ENCODE results near the gene MYG1. TPM values are rescaled to one million over a fixed set of nuclear protein-coding genes. Genes with fewer than 3 reads are reported as not detected.

The MYG1 gene
- total RNA-seq, 2 experiments from 2014 or later = 30.9 to 33.8 TPM

- no peak overlapping the region for H3K4me3 ChIP-seq (ENCODE audit: low read length)
- DNase-seq (peak; percentile 73 to 94 (median 82)), ATAC-seq (ENCODE audit: poor library complexity) (peak; percentile 100)
- intact Hi-C loops (cut with DNase I, micrococcal nuclease) = loop anchor here (1.0 to 2.0 kb wide), 4 partner anchors 30 to 156 kb away; no protein-coding TSS in a partner anchor
- no peaks in the 10 kb centered on the region for H3K27me3 ChIP-seq (ENCODE audit: control insufficient read depth in 1 of 2, insufficient read depth in 2 of 2, low read length in 2 of 2)
- ChIA-PET POLR2A (interaction anchor here (0.6 to 2.8 kb wide), 10 partner anchors 27 to 156 kb away, joined by 3 to 17 read pairs (median 6); partner anchors contain the start of genes AAAS, SP1 and TARBP2), CTCF (interaction anchor here (0.6 to 4.3 kb wide), 23 partner anchors 9 to 158 kb away, joined by 3 to 44 read pairs (median 4); partner anchors contain the start of genes AAAS, NPFF, PFDN5 and SP1)
- no peak overlapping the region for H3K4me3 Mint-ChIP-seq
- H3K4me1 ChIP-seq (ENCODE audit: insufficient read depth, low read length) = peaks cover 8% of the 10 kb centered on the region
- no peaks in the 10 kb centered on the region for H3K27me3 Mint-ChIP-seq
- H3K27ac ChIP-seq (ENCODE audit: low read depth in 1 of 2, low read length in 2 of 2) = no peak overlapping the region
- no peaks in the 10 kb centered on the region for H3K9me3 ChIP-seq (ENCODE audit: control insufficient read depth in 1 of 2, insufficient read depth in 1 of 2, low read length in 2 of 2)
- H3K4me1 Mint-ChIP-seq (ENCODE audit: low read depth) = peaks cover 7% of the 10 kb centered on the region
- no peaks in the 10 kb centered on the region for H3K9me3 Mint-ChIP-seq
- H3K27ac Mint-ChIP-seq = no peak overlapping the region
- H3K36me3 Mint-ChIP-seq (ENCODE audit: low read depth) = no peaks in the 10 kb centered on the region
- no peaks in the 10 kb centered on the region for H3K36me3 ChIP-seq (ENCODE audit: insufficient read depth, low read length)
- TF ChIP-seq CTCF (IDR thresholded peaks at IDR 0.05) = peak; percentile 82
Observed at GRCh38 chr12:53352331-53353256, 53.1 kb downstream of the MYG1 start.

- Mint-ChIP-seq H3K36me3 (ENCODE audit: low read depth) (no peaks in the 10 kb centered on the region), H3K9me3 (no peaks in the 10 kb centered on the region), H3K4me3 (no peak overlapping the region), H3K27ac (no peak overlapping the region), H3K4me1 (ENCODE audit: low read depth) (peaks cover 7% of the 10 kb centered on the region), H3K27me3 (no peaks in the 10 kb centered on the region)
- no peaks in the 10 kb centered on the region for H3K9me3 ChIP-seq (ENCODE audit: control insufficient read depth in 1 of 2, insufficient read depth in 1 of 2, low read length in 2 of 2)
- POLR2A ChIA-PET = interaction anchor here (0.6 to 2.8 kb wide), 5 partner anchors 19 to 68 kb away, joined by 3 to 17 read pairs (median 5); partner anchors contain the start of gene SP1
- H3K36me3 ChIP-seq (ENCODE audit: insufficient read depth, low read length) = no peaks in the 10 kb centered on the region
- no peak overlapping the region for H3K27ac ChIP-seq (ENCODE audit: low read depth in 1 of 2, low read length in 2 of 2)
- CTCF ChIA-PET = interaction anchor here (1.1 to 4.3 kb wide), 8 partner anchors 24 to 68 kb away, joined by 3 to 44 read pairs (median 9); partner anchors contain the start of gene SP1
- no peak for DNase-seq
- H3K27me3 ChIP-seq (ENCODE audit: control insufficient read depth in 1 of 2, insufficient read depth in 2 of 2, low read length in 2 of 2) = no peaks in the 10 kb centered on the region
- TF ChIP-seq CTCF (IDR thresholded peaks at IDR 0.05) = no peak
- no peak for ATAC-seq (ENCODE audit: poor library complexity)
- peaks cover 8% of the 10 kb centered on the region for H3K4me1 ChIP-seq (ENCODE audit: insufficient read depth, low read length)
- H3K4me3 ChIP-seq (ENCODE audit: low read length) = no peak overlapping the region
- intact Hi-C loops (cut with DNase I, micrococcal nuclease) = loop anchor here in 1 of 2 experiments (1.0 to 2.0 kb wide), 2 partner anchors 30 to 155 kb away; no protein-coding TSS in a partner anchor
Observed at GRCh38 chr12:53353257-53353655, 53.8 kb downstream of the MYG1 start.

- POLR2A ChIA-PET = interaction anchor here (1.1 kb wide), 1 partner anchor 55 kb away, joined by 4 read pairs; no protein-coding TSS in a partner anchor
- peaks cover 7% of the 10 kb centered on the region for H3K4me1 Mint-ChIP-seq (ENCODE audit: low read depth)
- no peaks in the 10 kb centered on the region for H3K36me3 Mint-ChIP-seq (ENCODE audit: low read depth)
- DNase-seq = no peak
- TF ChIP-seq CTCF (IDR thresholded peaks at IDR 0.05) = no peak
- H3K27ac Mint-ChIP-seq = no peak overlapping the region
- ATAC-seq (ENCODE audit: poor library complexity) = no peak
- no peaks in the 10 kb centered on the region for H3K9me3 Mint-ChIP-seq
- Histone ChIP-seq H3K4me3 (ENCODE audit: low read length) (no peak overlapping the region), H3K27ac (ENCODE audit: low read depth in 1 of 2, low read length in 2 of 2) (no peak overlapping the region), H3K27me3 (ENCODE audit: control insufficient read depth in 1 of 2, insufficient read depth in 2 of 2, low read length in 2 of 2) (no peaks in the 10 kb centered on the region), H3K4me1 (ENCODE audit: insufficient read depth, low read length) (peaks cover 8% of the 10 kb centered on the region), H3K36me3 (ENCODE audit: insufficient read depth, low read length) (no peaks in the 10 kb centered on the region), H3K9me3 (ENCODE audit: control insufficient read depth in 1 of 2, insufficient read depth in 1 of 2, low read length in 2 of 2) (no peaks in the 10 kb centered on the region)
- H3K27me3 Mint-ChIP-seq = no peaks in the 10 kb centered on the region
- CTCF ChIA-PET = interaction anchor here (0.7 to 4.3 kb wide), 3 partner anchors 66 to 153 kb away, joined by 3 to 44 read pairs (median 8); no protein-coding TSS in a partner anchor
- H3K4me3 Mint-ChIP-seq = no peak overlapping the region
- intact Hi-C loops (cut with DNase I, micrococcal nuclease) = no loop called here
Observed at GRCh38 chr12:53355121-53355520, 55.6 kb downstream of the MYG1 start.

Other genes starting within 250 kb of the MYG1 start
- 1 to 10 TPM; 2.3 to 3.0 TPM for gene TNS2, start 249.6 kb upstream of the MYG1 start, total RNA-seq
- 10 to 100 TPM; 17.7 to 21.0 TPM for gene SPRYD3, start 220.3 kb upstream of the MYG1 start, total RNA-seq
- gene IGFBP6, start 202.0 kb upstream of the MYG1 start, total RNA-seq = under 1 TPM in 1 of 2 experiments, not detected in 1; 0.49 TPM
- gene SOAT2, start 196.2 kb upstream of the MYG1 start, total RNA-seq = under 1 TPM; 0.22 to 0.49 TPM
- gene ZNF740, start 119.0 kb upstream of the MYG1 start, total RNA-seq = 10 to 100 TPM; 24.4 to 24.7 TPM
- 10 to 100 TPM; 56.7 to 57.3 TPM for gene CSAD, start 118.8 kb upstream of the MYG1 start, total RNA-seq
- 100 to 1,000 TPM; 166 to 180 TPM for gene ITGB7, start 92.4 kb upstream of the MYG1 start, total RNA-seq
- 10 to 100 TPM; 14.0 to 15.8 TPM for gene RARG, start 67.5 kb upstream of the MYG1 start, total RNA-seq
- under 1 TPM; 0.20 to 0.71 TPM for gene ESPL1, start 31.4 kb upstream of the MYG1 start, total RNA-seq
- gene PFDN5, start 4.2 kb upstream of the MYG1 start, total RNA-seq = 100 to 1,000 TPM; 757 to 763 TPM
- 10 to 100 TPM; 21.0 to 22.7 TPM for gene AAAS, start 21.9 kb downstream of the MYG1 start, total RNA-seq
- under 1 TPM in 1 of 2 experiments, not detected in 1; 0.14 TPM for gene SP7, start 36.7 kb downstream of the MYG1 start, total RNA-seq
- 10 to 100 TPM; 42.3 to 43.3 TPM for gene SP1, start 80.5 kb downstream of the MYG1 start, total RNA-seq
- not detected for gene AMHR2, start 124.2 kb downstream of the MYG1 start, total RNA-seq
- 100 to 1,000 TPM; 133 to 142 TPM for gene PRR13, start 142.0 kb downstream of the MYG1 start, total RNA-seq
- gene PCBP2, start 152.4 kb downstream of the MYG1 start, total RNA-seq = 1,000 to 10,000 TPM; 1,331 to 1,359 TPM
- gene MAP3K12, start 199.8 kb downstream of the MYG1 start, total RNA-seq = 10 to 100 TPM; 12.6 to 15.2 TPM
- gene TARBP2, start 201.6 kb downstream of the MYG1 start, total RNA-seq = 10 to 100 TPM; 21.7 to 22.4 TPM
- not detected for gene NPFF, start 207.8 kb downstream of the MYG1 start, total RNA-seq

Measured in CD4-positive, alpha-beta T cell (primary cell).